Measurements from ENCODE around the gene NASP.

The NASP gene

DNA sequence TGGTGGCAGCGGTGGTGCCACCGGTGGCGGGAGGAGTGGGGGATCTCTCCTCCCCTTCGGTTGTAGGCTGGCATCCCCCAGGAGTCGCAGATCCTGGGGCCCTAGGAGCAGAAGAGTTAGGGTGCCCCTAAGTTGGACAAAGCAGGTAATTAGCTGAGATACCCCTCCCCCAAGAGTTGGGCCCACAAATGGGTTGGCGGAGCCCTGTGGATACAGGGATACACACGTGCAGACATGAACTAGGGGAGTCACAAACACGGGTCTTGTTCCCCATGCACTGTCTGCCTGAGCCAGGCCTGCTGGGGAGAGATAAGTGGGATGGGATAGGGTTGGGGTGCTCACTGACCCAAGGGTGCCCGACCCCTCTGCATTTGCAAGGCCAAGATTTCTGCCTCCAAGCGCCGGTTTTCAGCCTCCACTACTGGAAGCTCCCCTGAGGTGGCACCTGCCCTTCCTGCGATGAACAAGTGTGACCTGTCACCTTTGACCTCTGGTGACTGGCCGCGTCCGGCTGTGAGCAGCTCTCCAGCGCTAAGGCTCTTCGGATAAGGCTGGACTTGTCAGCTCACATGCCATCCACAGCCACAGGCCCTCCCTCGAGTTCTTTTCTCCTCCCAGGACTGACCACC is 38.2 kb downstream of the NASP start:
- no peak for DNase-seq

DNA sequence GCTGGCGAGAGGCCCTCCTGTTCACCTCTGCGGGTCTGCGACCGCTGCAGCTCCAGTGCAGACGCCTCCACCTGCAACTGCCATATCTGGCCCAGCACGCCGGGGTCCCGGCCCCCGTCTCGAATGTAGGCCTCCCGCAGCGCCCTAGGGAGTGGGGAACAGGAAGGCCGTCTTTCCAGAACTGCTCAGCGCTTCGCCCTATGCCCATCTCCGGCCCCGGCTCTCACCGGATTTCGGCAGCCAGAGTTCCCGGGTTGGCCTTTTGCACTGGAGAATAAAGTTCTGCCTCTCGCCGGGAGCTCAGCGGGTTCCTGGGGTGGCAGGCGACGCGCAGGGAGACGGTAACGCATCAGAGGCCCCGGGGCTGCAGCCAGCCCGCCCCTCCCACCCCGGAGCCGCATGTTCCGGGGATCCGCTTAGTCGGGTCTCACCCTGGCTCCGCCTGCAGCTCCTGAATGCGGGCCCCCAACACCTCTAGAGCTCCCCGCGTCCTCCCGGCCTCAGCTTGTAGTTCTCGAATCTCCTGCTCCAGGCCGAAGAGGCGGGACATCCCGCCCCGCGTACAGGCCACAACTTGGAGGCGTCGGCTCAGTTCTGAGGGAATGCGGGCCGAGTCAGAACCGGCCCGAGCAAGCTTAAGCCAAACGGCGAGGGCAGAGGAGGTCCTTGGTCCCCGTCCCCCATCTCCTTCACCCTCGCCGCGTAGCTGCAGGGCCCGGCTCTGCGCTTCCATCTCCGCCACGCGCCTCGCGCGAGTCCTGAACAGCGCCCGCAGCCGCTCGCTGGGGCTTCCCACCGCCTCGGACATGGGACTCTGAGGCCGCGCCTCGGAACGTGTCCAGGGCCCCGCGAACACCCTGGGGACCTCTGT is 38.9 kb downstream of the NASP start:
- no peak for DNase-seq

GRCh38 chr1:45623972-45624371 is 40.1 kb downstream of the NASP start, which contains the start of gene CCDC17:
CCDC17 (minus strand) TSS chr1:45624054; CDS start chr1:45623909, 145 bp downstream.
- no peak for DNase-seq

DNA sequence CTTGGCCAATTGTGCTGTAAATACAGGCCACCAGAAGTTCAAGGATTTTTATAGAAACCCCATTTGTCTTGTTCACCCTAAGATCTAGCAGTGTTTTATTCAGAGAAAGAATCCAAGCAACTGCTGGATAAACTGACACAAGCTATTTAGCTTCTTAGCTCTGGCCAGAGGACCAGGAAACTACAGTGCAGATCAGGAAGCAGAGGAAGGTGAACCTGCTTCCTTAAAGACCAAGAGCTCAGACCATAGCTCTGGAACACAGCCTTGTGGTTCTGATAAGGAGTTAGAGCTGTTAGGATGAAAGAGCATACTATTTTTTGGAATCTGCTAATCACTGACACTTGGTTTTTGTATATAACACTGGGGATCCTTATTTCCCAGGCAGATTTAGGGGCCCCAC is 45.2 kb downstream of the NASP start:
- DNase-seq, result no peak

DNA sequence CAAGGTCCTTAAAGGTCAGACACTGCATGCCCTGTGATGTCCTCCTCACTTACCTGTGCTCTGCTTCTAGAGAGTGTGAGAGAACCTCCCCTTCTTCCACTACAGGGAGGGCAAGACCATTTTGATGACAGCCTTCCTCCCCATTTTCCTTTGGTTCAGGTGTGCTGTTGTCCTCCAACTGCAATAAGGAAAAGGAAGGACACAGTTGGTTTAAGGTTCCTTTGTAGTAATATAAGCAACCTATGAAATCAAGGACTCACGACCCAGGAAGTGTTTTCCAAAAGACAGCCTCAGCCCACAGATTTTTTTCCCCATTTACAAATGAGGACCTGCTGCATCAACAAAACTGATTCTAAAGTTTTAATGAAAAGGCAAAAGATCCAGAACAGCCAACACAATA is 46.6 kb downstream of the NASP start:
- DNase-seq, result no peak

- DNase-seq, result no peak
Measured at GRCh38 chr1:45635211-45635610, 51.4 kb downstream of the NASP start.

- DNase-seq, result no peak
Measured at GRCh38 chr1:45640293-45640692, 56.5 kb downstream of the NASP start.

DNA sequence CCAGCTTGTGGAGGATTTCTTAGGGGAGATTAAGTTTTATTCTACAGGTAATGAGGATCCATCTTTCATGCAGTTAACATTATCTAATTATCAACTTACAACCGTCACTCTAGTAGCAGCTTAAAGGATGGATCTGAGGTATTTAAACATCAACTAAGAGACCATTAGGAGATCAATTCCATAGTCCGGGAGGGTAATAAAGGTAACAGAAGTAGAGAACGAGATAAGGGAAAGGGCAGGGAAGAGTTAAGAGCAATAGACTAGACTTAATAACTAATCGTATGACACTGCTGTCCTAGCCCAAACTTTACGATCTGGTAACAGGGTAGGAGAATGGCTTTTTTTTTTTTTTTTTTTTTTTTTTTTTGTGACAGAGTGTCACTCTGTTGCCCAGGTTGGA is 59.5 kb downstream of the NASP start:
- DNase-seq, result no peak

GRCh38 chr1:45643978-45644377 is 60.1 kb downstream of the NASP start:
- no peak for DNase-seq

DNA sequence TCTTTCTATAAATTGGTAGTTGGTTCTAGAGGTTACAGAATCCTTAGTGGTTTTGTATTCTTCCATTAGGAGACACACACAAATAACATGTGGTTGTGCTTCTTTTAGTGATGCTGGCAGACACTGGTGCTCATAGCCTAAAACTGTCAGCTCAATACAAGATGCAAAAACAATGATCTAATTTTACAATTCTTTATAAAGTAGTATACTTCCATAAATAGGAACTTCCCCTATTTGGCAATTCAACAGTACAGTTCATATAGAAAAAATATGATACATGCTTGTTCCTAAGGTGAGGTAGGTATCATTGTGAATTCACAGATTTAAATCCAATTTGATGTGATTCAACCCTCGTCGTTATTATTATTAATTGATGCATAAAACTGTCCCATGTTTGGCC is 60.8 kb downstream of the NASP start:
- no peak for DNase-seq

- DNase-seq, result no peak
Measured at GRCh38 chr1:45647248-45648021, 63.6 kb downstream of the NASP start.

GRCh38 chr1:45654540-45655280 is 70.9 kb downstream of the NASP start:
- DNase-seq, result no peak

GRCh38 chr1:45656573-45657226 is 72.9 kb downstream of the NASP start:
- no peak for DNase-seq

- DNase-seq, result no peak
Measured at GRCh38 chr1:45658171-45658570, 74.3 kb downstream of the NASP start.

DNA sequence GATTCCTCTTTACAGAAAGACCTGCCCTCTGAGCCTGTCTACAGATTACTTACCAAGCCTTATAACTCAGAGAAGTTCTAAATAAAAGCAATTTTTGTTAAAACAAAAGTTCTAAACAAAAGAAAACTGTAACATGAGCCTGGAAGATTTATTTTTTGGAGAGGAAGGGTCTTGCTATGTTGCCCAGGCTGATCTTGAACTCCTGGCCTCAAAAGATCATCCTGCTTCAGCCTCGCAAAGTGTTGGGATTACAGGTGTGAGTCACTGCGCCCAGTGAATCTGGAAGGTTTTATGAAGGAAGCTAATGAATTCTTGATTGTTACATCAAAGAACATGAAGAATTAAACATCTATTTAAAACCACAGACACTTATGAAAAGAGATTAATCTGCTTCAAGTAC is 75.4 kb downstream of the NASP start:
- DNase-seq, result no peak

DNA sequence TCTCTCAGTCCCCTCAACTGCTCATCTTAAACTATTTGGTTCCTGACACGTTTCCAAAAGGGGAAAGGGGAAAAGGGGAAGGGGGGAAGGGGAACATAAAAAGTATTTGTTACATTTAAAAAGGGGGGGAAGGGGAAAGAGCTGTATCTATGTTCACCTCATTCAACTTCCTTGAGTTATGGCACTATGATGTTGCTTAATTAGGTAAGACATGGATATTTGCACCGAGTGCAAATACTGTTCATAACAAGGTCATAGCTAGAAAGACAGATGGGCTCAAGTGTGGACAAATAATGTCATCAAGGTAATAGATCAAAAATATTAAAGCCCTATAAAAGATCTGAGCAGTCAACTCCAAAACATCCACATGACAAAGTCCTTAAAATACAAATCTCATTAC is 76.5 kb downstream of the NASP start:
- DNase-seq, result no peak

DNA sequence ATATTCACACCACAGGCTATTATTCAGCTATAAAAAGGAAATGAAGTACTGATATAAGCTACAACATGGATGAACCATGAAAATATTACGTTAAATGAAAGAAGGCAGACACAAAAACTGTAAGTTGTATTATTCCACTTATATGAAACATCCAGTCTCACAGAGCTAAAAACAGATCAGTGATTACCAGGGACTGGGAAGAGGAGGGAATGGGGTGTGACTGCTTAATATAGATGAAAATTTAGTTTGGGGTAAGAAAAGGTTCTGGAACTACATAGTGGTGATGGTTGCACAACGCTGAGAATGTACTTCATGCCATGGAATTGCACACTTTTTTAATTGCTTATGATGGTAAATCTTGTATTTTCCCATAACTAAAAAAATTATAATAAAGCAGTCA is 83.0 kb downstream of the NASP start:
- no peak for DNase-seq

- no peak for DNase-seq
Measured at GRCh38 chr1:45667321-45668111, 83.7 kb downstream of the NASP start.

Data from cortex of kidney (tissue), 1 donor.